ENCODE results near the gene SYT12.

GRCh38 chr11:67030976-67031375 lies 8.0 kb downstream of the SYT12 start:
- TF ChIP-seq CTCF (IDR thresholded peaks at IDR 0.05; ENCODE audit: insufficient read depth, low read length, poor library complexity, severe bottlenecking) (no peak), EZH2phosphoT487 (conservative IDR thresholded peaks at IDR 0.05; ENCODE audit: low read length) (no peak)

All from SU-DHL-6 (cell line).